Measurements from ENCODE around the gene BCKDK.
"Not testable (repeated sequence)": the region's sequence is repeated elsewhere in the genome, so short reads cannot be mapped to it uniquely, and the experiment has no call there.

BCKDK gene

DNA sequence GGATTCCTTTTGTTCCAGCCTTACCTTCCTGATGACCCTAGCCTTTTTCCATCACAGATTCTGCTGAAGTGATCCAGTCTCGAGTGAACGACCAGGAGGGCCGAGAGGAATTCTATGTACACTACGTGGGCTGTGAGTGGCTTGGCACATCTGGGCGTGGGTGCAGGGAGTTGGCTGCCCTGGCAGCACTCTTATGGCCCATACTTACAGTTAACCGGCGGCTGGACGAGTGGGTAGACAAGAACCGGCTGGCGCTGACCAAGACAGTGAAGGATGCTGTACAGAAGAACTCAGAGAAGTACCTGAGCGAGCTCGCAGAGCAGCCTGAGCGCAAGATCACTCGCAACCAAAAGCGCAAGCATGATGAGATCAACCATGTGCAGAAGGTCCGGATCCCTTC lies 11.9 kb downstream of the BCKDK start:
- DNase-seq (ENCODE audit: low read depth, low spot score): no peak

DNA sequence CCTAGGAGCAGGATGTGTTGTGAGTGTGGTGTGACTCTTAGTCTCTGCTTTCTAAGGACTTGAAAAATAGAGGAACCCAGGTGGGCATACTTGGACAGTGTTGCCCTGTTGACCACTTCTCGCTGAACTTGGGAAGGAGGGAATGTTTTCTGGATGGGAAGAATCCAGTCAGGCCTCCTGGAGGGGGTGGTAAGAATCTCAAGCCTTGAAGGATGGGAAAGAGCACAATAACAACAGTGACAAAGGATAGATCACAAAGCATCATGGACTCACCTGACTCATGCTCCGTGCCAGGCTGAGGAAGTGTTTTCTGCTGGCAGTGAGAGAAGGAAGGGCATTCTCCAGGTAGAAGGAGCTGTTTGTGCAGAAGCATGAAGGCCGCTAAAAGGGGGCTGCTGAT lies 17.7 kb downstream of the BCKDK start:
- no peak for DNase-seq (ENCODE audit: low read depth, low spot score)

DNA sequence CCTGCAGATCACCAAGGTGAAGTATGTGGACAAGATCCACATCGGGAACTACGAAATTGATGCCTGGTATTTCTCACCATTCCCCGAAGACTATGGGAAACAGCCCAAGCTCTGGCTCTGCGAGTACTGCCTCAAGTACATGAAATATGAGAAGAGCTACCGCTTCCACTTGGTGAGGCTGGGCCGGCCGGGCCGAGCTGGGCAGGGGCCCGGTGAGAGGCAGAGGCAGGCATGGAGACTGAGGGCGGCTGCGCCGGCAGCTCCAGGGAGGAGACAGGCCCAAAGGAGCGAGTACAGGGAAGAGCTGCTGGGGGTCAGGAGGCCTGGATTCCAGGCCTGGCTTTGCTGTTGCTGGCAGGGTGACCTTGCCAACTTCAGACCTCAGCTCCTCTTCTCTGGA lies 19.0 kb downstream of the BCKDK start:
- no peak for DNase-seq (ENCODE audit: low read depth, low spot score)

DNA sequence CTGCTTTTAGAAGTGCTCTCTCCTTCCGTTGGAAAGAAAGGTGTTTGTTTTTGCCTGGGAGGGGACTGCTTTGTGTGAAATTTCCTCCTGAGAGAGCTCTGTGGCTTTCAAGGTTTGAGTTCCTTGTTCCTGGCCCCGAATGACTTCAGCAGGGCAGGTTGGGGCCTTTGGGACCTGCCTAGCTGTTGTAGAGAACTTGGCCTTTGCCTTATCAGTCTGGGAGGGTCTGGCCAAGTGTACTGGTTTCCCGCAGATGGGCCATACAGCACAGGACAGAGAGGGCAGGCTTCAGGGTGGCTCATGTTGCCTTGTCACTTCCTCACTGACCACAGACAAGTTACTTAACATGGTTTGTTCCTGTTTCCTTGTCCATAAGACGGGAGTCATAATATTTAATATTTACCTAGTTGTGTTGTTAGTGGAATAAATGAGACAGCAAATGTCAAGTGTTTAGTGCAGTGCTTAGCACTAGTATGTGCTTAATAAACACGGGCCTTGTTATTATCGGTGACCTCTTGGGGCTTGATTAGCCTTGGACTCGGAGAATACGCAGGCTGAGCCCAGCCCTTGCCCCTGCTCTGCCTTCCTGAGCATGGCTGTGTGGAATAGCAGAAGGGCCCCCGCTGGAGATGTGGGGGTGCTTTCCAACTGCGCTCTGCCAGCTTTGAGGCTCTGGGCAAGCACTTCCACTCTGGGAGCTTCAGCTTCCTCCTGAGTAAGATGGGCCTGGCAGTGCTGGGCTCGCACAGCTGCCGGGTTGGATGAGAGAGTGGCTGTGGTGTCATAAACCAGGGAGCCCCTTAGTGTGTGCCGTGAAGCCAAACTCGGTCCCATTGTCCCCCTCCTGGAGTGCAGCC lies 20.8 kb downstream of the BCKDK start:
- no peak for DNase-seq (ENCODE audit: low read depth, low spot score)

DNA sequence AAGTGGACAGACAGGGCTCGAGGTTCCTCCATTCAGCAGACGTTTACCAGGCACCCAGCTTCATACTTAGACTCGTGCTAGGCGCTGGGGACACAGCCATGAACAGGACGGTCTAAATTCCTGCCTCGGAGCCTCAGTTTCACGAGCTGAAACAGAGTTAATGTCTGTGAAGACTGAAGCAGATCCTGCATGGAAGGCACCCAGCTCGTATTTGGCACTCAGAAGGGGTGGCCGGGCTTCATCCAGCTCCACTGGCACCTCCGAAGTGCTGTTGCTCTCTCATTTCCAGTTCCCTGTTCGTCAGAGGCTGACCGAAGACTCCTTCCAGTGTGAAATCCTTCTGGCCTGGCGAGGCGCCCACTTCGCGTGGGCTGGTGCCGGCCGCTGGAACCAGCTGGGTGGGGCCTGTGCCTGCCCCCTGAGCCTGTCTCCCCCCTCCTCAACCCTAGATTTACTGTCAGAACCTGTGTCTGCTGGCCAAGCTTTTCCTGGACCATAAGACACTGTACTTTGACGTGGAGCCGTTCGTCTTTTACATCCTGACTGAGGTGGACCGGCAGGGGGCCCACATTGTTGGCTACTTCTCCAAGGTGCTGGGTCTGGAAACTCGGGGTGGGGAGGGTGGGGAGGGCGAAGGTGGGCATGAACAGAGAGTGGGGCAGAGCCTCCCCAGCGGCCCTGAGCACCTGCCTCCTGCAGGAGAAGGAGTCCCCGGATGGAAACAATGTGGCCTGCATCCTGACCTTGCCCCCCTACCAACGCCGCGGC lies 21.6 kb downstream of the BCKDK start:
- no peak for DNase-seq (ENCODE audit: low read depth, low spot score)

DNA sequence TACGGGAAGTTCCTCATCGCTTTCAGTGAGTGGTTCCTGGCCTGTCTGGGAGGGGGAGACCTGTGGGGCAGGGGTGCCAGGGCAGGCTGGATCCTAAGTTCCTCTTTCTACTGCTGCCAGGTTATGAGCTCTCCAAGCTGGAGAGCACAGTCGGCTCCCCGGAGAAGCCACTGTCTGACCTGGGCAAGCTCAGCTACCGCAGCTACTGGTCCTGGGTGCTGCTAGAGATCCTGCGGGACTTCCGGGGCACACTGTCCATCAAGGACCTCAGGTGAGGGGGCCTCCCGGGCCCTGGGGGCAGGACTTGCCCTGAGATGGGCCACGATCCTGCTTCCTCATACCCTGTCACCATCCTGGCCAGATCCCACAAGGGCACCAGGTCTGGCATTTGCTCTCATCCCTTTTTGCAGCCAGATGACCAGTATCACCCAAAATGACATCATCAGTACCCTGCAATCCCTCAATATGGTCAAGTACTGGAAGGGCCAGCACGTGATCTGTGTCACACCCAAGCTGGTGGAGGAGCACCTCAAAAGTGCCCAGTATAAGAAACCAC lies 22.2 kb downstream of the BCKDK start:
- no peak for DNase-seq (ENCODE audit: low read depth, low spot score)

DNA sequence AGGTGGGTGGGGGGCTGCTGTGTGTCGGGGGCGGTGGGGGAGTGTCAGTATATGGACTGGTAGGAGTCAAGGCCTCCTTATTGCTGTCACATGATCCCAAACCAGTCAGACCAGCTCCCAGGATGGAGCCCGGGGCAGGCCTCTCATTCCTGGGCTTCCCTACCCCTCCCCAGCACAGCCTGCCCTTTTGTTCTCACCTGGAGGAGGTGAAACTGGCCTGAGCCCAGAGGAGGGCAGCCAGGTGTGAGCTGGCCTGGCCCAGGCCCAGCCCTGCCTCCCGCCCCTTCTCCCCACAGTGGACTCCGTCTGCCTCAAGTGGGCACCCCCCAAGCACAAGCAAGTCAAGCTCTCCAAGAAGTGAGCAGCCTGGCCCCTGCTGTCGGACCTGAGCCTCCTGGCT lies 22.7 kb downstream of the BCKDK start:
- DNase-seq (ENCODE audit: low read depth, low spot score): no peak

DNA sequence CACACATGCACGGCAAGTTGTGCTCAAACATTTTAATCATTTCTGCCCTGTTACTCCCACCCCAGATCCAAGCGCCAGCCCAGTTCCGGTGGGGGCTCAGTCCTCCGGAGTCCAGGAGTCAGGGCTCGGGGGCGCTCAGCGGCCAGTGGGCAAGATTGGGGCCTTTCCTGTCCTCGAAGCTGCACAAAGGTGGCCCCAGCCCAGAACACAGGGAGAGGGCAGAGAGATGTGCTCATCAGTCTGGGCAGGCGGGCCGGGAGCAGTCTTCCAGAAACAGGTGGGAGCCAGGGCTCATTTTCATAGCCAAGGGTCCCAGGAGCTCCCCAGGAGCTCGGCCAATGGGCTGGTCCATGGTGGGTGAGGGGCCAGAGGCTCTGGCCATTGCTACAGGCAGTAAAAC lies 23.2 kb downstream of the BCKDK start:
- no peak for DNase-seq (ENCODE audit: low read depth, low spot score)

DNA sequence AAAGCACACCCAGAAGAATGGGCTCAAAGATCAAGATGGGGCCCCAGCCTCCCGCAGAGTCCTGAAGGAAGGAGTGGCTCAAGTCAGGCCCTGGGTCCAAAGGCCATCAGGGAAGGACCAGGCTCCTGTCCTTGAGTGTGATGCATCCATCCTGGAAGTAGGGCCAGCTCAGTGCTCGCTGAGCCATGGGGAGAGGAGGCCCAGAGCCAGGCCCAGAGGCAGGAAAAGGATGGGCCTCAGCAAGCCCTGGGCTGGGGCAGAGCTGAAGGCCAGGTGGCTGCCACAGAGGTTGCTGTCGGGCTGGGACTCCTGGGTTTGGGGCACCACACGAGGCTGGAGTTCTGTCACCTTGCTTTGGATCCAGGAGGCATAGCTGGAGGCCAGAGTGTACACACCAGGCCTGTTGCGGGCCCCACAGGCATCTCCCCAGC lies 23.7 kb downstream of the BCKDK start:
- DNase-seq (ENCODE audit: low read depth, low spot score): no peak

DNA sequence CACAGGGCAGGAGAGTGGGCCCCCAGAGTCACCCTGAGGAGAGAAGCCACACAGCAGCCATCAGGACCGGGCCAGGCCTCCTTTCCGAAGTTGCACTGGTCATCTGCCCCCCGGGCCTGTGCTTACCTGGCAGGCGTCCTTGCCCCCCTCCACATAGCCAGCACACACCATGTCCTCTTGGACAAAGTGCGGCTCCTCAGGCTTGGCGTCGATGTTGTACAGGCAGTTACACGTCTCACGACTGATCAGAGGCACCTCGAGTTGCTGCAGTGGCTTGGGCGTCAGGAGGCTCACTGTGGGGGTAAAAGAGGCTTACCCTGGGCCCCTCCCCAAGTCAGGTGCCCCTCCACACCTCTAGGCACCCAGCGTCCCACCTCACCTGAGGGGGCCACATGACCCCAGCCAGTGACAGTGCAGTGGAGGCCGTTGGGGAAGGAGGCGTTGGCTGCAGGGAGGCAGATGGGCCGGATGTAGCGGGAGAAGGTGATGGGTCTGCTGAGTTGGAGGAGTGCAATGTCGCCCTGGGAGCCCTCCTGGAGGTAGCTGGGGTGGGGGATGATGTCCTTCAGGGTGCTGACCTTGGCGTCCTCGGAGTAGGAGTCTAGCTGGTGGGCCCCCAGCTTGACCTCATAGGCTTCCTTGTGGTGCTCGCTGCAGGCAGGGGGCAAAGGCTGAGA lies 24.3 kb downstream of the BCKDK start:
- DNase-seq (ENCODE audit: low read depth, low spot score): no peak

DNA sequence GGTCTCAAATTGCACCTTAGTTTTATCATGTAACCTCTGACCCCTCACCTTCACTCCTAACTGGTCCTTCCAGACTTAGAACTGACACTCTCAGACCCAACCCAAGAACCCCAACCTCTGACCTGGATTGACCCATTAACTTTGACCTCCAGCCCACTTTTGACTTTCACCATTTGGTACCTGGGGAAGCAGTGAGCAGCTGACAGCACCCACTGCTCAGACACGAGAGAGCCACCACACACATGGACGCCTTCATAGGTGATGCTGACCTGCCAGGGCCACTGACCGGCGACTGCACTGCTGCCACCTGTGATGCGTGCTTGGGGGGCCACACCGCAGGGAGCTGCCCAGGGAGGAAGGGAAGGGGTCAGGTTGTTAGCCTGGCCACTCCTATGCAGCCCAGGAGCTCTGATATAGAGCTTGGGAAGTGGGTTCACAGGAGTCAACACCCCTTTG lies 24.9 kb downstream of the BCKDK start:
- no peak for DNase-seq (ENCODE audit: low read depth, low spot score)

DNA sequence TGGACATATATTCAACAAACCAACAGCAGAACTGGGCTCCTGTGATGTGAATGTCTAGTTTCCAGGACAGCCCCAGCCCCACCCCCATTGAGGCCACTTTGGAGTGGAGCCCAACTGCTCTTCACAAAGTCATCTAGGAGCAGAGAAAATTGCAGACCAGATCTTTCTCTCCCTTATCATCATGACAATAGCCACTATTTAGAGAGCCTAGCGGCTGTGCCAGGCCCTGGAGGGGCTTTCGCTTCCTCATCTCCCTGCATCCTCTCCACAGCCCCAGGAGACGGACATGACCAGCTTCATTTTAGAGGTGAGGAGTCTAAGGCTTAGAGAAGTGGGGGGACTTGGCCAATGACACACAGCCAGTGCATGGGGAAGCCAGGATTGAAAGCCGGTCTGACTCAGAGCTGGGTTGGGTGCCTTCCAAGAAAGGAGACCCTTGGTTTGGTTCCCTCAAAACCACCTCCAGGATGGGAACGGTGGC lies 25.9 kb downstream of the BCKDK start:
- DNase-seq (ENCODE audit: low read depth, low spot score): no peak

DNA sequence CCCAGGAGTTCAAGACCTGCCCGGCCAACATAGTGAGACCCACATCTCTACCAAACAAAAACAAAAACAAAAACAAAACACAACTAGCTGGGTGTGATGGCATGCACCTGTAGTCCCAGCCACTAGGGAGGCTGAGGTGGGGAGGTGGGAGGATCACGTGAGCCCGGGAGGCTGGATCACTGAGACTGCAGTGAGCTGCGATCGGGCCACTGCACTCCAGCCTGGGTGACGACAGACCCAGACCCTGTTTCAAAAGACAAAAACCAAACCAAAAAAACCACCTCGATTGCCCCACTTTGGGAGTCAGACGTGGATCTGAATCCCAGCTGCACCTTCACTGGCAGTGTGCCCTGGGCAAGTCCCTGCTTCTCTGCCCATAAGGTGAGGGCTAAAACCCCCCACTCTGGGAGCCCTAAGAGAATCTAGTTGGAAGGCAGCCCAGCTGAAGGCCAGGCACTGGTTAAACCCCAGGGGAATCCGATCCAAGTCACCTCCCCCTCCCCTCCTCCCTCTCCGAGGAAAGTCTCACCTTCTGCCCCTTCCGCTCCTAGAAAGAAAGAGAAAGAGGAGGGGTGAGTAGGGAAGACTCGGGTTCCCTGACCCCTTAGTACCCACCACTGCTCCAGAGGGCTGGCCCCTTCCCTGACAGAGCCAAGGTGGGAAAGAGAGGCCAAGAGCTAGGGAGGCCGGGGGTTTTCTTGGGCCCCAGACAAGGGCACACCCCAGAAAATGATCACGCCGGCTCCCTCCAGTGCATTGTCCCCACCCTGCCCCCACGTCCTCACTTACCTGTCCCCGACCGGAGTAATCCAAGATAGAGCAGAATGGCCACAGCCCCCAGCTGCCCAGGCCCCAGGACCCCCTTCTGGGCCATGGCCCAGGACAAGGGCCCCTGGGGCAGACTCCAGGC lies 26.7 kb downstream of the BCKDK start:
- no peak for DNase-seq (ENCODE audit: low read depth, low spot score)

DNA sequence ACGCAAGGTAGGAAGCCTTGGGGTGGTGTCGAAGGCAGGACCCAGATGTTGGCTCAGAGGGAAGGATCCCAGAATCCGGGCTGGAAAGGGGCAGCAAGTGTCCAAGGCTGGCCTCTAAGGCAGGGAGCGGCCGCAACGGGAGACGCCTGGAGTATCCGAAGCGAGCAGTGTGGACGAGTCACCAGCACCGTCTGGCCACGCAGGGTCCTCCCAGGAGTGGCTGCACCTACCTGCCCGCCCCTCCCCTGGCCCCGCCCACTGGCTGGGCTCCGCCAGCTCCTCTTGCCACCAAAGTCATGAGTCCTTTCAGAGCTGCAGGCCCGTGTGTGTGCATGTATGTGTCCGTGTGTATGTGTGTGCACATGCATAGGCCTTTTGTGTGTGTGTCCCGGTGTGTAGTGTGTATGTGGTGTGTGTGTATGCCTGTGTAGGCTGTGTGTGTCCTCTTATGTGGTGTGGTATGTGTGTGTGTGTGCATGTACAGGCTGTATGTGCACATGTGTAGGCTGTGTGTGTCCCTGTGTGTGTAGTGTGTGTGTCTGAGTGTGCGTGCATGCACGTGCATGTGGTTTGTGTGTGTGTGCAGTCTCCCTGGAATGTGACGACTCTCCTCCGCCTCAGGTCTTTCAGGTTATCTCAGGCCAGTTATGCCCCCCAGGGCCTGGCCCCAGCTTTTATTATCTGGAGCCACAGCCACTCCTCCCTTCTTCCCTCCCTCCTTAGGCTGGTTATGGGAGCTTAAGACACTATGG lies 27.5 kb downstream of the BCKDK start, which contains the start of gene PRSS8:
Gene PRSS8, minus strand, starts transcription at position 193 of the 752 bp plus-strand sequence. CDS start 229 bp downstream, outside the sequence.
- no peak for DNase-seq (ENCODE audit: low read depth, low spot score)

DNA sequence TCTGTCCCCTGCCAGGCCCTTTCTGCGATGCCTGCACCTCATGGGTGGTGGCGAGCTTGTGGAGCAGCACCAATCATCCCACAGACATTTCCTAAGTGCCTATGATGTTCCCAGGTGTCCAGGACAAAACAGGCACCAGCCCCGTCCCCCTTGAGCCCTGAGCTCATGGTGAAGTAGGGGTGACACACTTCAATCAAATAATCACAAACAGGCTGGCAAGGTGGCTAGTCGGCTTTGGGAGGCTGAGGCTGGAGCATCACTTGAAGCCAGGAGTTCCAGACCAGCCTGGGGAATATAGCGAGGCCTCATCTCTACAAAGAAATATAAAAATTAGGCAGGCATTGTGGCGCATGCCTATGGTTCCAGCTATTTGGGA lies 28.1 kb downstream of the BCKDK start:
- no peak for DNase-seq (ENCODE audit: low read depth, low spot score)

DNA sequence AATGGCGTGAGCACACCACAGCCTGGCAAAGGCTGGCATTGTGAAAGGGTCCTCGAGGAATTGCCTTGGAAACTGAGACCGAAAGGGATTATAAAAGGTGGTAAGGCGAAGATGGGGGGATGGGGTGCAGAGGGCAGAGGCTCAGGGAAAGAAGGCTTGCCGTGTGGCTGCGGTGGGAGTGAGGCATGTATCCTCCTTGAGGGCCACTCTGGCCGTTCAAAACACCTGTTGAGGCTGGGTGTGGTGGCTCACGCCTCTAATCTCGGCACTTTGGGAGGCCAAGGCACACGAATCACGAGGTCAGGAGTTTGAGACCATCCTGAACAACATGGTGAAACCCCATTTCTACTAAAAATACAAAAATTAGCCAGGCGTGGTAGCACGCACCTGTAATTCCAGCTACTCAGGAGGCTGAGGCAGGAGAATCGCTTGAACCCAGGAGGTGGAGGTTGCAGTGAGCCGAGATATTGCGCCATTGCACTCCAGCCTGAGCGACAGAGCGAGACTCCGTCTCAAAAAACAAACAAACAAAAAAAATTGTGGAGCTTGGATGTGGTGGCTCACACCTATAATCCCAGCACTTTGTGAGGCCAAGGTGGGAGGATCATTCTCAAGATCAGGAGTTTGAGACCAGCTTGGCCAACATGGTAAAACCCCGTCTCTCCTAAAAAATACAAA lies 28.8 kb downstream of the BCKDK start:
- not testable (repeated sequence) for DNase-seq (ENCODE audit: low read depth, low spot score)

DNA sequence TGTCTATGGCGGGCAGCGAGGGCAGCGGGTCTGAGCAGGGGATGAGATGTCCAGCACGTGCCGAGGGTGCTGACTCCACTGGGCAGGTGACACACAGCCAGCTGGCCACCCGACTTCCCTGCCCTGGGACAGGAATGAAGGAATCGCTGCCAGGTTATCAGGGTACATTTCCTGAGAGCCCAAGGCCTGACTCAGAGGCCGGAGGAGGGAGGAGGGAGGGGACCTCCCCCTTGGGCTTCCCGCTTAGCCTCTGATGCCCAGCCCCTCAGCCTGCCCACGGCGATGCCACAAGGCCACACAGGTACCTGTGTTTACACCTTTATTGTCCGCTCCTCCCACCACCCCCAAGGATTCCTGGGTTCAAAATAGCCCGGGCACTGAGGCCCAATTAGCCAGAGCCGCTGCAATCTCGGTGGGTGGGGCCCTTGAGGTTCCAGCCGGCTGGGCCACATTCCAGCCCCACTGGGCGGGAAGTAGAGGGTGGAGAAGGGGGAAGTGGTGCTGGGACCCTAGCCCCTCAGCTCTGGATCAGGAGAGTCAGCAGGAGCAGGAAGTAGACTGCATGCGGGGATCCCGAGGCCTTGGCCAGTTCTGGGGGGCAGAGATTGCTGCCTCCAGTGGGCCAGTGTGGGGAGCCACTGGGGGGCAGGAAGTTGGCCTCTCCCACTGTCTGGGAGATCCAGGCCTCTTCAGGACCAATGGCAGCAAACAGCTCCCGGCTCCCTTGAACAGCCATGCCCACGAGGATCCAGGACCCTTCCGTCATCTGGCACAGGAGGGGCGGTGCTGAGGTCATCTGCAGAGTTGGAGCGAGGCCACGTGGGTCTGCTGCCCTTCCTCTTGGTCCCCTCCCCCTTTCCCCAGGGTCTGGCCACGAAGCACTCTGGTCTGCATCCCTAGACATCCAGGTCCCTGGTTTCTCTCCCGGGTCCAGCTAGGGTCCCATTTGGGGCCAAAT lies 30.7 kb downstream of the BCKDK start:
- DNase-seq (ENCODE audit: low read depth, low spot score): no peak

DNA sequence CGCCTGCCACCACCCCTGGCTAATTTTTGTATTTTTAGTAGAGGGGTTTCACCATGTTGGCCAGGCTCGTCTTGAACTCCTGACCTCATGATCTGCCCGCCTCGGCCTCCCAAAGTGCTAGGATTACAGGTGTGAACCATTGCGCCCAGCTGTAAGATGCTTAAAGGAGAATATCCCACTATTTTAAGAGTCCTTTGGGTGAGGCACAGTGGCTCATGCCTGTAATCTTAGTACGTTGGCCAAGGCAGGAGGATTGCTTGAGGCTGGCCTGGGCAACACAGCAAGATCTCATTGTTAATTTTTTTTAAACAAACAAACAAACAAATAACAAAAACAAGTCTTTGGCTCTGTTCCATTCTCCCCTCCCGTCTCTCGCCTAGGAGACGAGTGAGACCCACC lies 32.9 kb downstream of the BCKDK start:
- not testable (repeated sequence) for DNase-seq (ENCODE audit: low read depth, low spot score)
